CD14-positive monocyte (primary cell): ENCODE measurements around the gene USP30. TPM values are rescaled to one million over a fixed set of nuclear protein-coding genes. Genes with fewer than 3 reads are reported as not detected.
A peak's percentile ranks its signal among the peaks of the same experiment; 100 is the strongest.

Experiments
- DNase-seq, 3 donors: peaks; one replicate each; pipeline ENCODE4 v3.0.0-alpha.2; 2011 to 2022
- H2AFZ ChIP-seq: 2 replicates; pipeline ENCODE4 v1.6.0; 2012; ENCODE audit warnings: mild to moderate bottlenecking, low read depth, low read length, inconsistent platforms; ENCODE audit not compliant: insufficient read depth, poor library complexity, severe bottlenecking
- H3K27ac ChIP-seq, 2 donors: 1 replicate in 1 of 2; 2 replicates in 1 of 2; pipeline ENCODE4 v1.5.1; 2012 to 2013; ENCODE audit warnings: low read length in 2 of 2, control low read depth in 1 of 2, inconsistent platforms in 1 of 2, low read depth in 1 of 2, mild to moderate bottlenecking in 1 of 2
- H3K27me3 ChIP-seq, 2 donors: one replicate each; pipeline versions ENCODE4 v1.6.0 to v1.6.1; 2011 to 2013; ENCODE audit warnings: low read length in 2 of 2; ENCODE audit not compliant: control insufficient read depth in 2 of 2, insufficient read depth in 2 of 2
- H3K36me3 ChIP-seq, 2 donors: replicated peaks in 1 of 2; 1 replicate in 1 of 2; 2 replicates in 1 of 2; pipeline versions ENCODE4 v1.5.1 to v1.6.1; 2012 to 2013; ENCODE audit warnings: low read length in 2 of 2, control low read depth in 1 of 2, inconsistent platforms in 1 of 2, mild to moderate bottlenecking in 1 of 2; ENCODE audit not compliant: insufficient read depth in 2 of 2, control insufficient read depth in 1 of 2
- H3K4me1 ChIP-seq, 2 donors: 1 replicate in 1 of 2; 2 replicates in 1 of 2; pipeline versions ENCODE4 v1.5.1 to v1.6.1; 2012 to 2013; ENCODE audit warnings: low read length in 2 of 2, control low read depth in 1 of 2, inconsistent platforms in 1 of 2, mild to moderate bottlenecking in 1 of 2, moderate library complexity in 1 of 2; ENCODE audit not compliant: insufficient read depth in 2 of 2, control insufficient read depth in 1 of 2
- H3K4me2 ChIP-seq: replicated peaks from 2 replicates; pipeline ENCODE3; 2012; ENCODE audit warnings: low read length, moderate library complexity, mild to moderate bottlenecking; ENCODE audit not compliant: poor library complexity, severe bottlenecking; ENCODE audit errors: extremely low read depth
- H3K4me3 ChIP-seq, 3 experiments: fragments of 200-600 bp in 1 of 3; sonication (generic) in 1 of 3; replicated peaks in 1 of 3; 1 replicate in 2 of 3; 2 replicates in 1 of 3; pipeline ENCODE4 v1.5.1; 2011 to 2013; ENCODE audit warnings: low read length in 3 of 3, mild to moderate bottlenecking in 3 of 3, control low read depth in 2 of 3, low read depth in 2 of 3, inconsistent platforms in 1 of 3, moderate library complexity in 1 of 3
- H3K79me2 ChIP-seq: 2 replicates; pipeline ENCODE4 v1.6.0; 2012; ENCODE audit warnings: mild to moderate bottlenecking, control low read depth, inconsistent platforms, low read length, moderate library complexity; ENCODE audit not compliant: insufficient read depth
- H3K9ac ChIP-seq: 2 replicates; pipeline ENCODE4 v1.6.0; 2017; ENCODE audit warnings: low read length, mild to moderate bottlenecking; ENCODE audit not compliant: insufficient read depth, poor library complexity, severe bottlenecking
- H3K9me3 ChIP-seq, 2 donors: replicated peaks in 1 of 2; 1 replicate in 1 of 2; 2 replicates in 1 of 2; pipeline versions ENCODE4 v1.5.1 to v1.6.1; 2012 to 2013; ENCODE audit warnings: low read length in 2 of 2, control low read depth in 1 of 2; ENCODE audit not compliant: control insufficient read depth in 1 of 2, insufficient read depth in 1 of 2
- H4K20me1 ChIP-seq: 2 replicates; pipeline ENCODE4 v1.6.0; 2012; ENCODE audit warnings: mild to moderate bottlenecking, low read length, control low read depth, moderate library complexity; ENCODE audit not compliant: insufficient read depth
- H3K27ac Mint-ChIP-seq, 7 donors: one replicate each; pipeline ENCODE4 v1.8.0; 2020; ENCODE audit warnings: mild to moderate bottlenecking in 7 of 7, mixed read lengths in 7 of 7, moderate library complexity in 6 of 7, inconsistent platforms in 2 of 7
- H3K27me3 Mint-ChIP-seq, 3 donors: one replicate each; pipeline ENCODE4 v1.8.0; 2021 to 2022; ENCODE audit warnings: low read depth in 3 of 3, mild to moderate bottlenecking in 3 of 3, mixed read lengths in 3 of 3, moderate library complexity in 3 of 3, inconsistent platforms in 1 of 3
- H3K36me3 Mint-ChIP-seq, 2 donors: one replicate each; pipeline ENCODE4 v1.8.0; 2020; ENCODE audit warnings: mixed read lengths in 2 of 2, inconsistent platforms in 1 of 2, mild to moderate bottlenecking in 1 of 2
- H3K4me1 Mint-ChIP-seq: one replicate; pipeline ENCODE4 v1.8.0; 2020; ENCODE audit warnings: mild to moderate bottlenecking, mixed read lengths
- H3K4me3 Mint-ChIP-seq, 2 donors: one replicate each; pipeline ENCODE4 v1.8.0; 2020; ENCODE audit warnings: mild to moderate bottlenecking in 2 of 2, mixed read lengths in 2 of 2, moderate library complexity in 1 of 2
- H3K9me3 Mint-ChIP-seq, 7 donors: one replicate each; pipeline ENCODE4 v1.8.0; 2020 to 2022; ENCODE audit warnings: mixed read lengths in 7 of 7, mild to moderate bottlenecking in 6 of 7, moderate library complexity in 6 of 7, inconsistent platforms in 2 of 7
- WGBS: methylation state at CpG from one replicate; pipeline ENCODE4 v1.1.5; 2013; ENCODE audit warnings: missing lambda C conversion rate; ENCODE audit not compliant: insufficient coverage; 5-methylcytosine and 5-hydroxymethylcytosine counted together
- intact Hi-C, 2 donors: fragments of 100-400 bp; cut with micrococcal nuclease; formaldehyde crosslinking; loops; one replicate each; pipeline versions ENCODE4 v1.15.0 to v1.15.1; 2023
- polyA plus RNA-seq, 3 donors: library from polyadenylated mRNA; depleted of rRNA in 1 of 3; unstranded in 2 of 3; stranded (reverse) in 1 of 3; fragments of 300-500 nt in 2 of 3; fragments of >200 nt in 1 of 3; fragmentation: Illumina TruSeq in 2 of 3; gene quantifications; 1 replicate in 2 of 3; 2 replicates in 1 of 3; pipeline ENCODE4 v1.2.3, GENCODE V29; 2012 to 2021
- TF ChIP-seq, protein P1 (sequence below): fragments of 200-600 bp; IDR thresholded peaks from one replicate; pipeline ENCODE4 v1.8.0; 2022; ENCODE audit warnings: antibody characterized with exemption, mild to moderate bottlenecking

The USP30 gene
- polyA plus RNA-seq, 3 donors, result 4.5 to 8.2 (median 6.8) TPM

- no peak overlapping the region for H3K4me3 ChIP-seq
- TF ChIP-seq, protein P1, sequence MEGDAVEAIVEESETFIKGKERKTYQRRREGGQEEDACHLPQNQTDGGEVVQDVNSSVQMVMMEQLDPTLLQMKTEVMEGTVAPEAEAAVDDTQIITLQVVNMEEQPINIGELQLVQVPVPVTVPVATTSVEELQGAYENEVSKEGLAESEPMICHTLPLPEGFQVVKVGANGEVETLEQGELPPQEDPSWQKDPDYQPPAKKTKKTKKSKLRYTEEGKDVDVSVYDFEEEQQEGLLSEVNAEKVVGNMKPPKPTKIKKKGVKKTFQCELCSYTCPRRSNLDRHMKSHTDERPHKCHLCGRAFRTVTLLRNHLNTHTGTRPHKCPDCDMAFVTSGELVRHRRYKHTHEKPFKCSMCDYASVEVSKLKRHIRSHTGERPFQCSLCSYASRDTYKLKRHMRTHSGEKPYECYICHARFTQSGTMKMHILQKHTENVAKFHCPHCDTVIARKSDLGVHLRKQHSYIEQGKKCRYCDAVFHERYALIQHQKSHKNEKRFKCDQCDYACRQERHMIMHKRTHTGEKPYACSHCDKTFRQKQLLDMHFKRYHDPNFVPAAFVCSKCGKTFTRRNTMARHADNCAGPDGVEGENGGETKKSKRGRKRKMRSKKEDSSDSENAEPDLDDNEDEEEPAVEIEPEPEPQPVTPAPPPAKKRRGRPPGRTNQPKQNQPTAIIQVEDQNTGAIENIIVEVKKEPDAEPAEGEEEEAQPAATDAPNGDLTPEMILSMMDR, result no peak
- 100% methylated on average over 1 of the region's 1 CpG for WGBS
- no peaks in the 10 kb centered on the region for H3K27me3 ChIP-seq
- intact Hi-C loops, result no loop called here
- H3K36me3 Mint-ChIP-seq, result peaks cover 37 to 46% of the 10 kb centered on the region in 2 donors
- no peak overlapping the region for H3K4me3 Mint-ChIP-seq
- H3K27ac ChIP-seq, result no peak overlapping the region
- H3K9me3 Mint-ChIP-seq, result peaks cover 0 to 4% (median 1%) of the 10 kb centered on the region in 7 donors
- H3K9me3 ChIP-seq, result no peaks in the 10 kb centered on the region
- no peak overlapping the region for H2AFZ ChIP-seq
- H3K27ac Mint-ChIP-seq, result no peak overlapping the region
- H3K36me3 ChIP-seq, result peaks cover 21 to 43% of the 10 kb centered on the region in 2 donors
- no peaks in the 10 kb centered on the region for H3K79me2 ChIP-seq
- no peak overlapping the region for H3K9ac ChIP-seq
- H3K4me1 ChIP-seq, result no peaks in the 10 kb centered on the region
- H3K27me3 Mint-ChIP-seq, result peaks cover 0 to 2% (median 1%) of the 10 kb centered on the region in 3 donors
- H3K4me2 ChIP-seq, result no peak overlapping the region
- no peaks in the 10 kb centered on the region for H3K4me1 Mint-ChIP-seq
- H4K20me1 ChIP-seq, result no peaks in the 10 kb centered on the region
- no peak for DNase-seq
Observed at GRCh38 chr12:109065853-109066193, 13.4 kb downstream of the USP30 start.

DNA sequence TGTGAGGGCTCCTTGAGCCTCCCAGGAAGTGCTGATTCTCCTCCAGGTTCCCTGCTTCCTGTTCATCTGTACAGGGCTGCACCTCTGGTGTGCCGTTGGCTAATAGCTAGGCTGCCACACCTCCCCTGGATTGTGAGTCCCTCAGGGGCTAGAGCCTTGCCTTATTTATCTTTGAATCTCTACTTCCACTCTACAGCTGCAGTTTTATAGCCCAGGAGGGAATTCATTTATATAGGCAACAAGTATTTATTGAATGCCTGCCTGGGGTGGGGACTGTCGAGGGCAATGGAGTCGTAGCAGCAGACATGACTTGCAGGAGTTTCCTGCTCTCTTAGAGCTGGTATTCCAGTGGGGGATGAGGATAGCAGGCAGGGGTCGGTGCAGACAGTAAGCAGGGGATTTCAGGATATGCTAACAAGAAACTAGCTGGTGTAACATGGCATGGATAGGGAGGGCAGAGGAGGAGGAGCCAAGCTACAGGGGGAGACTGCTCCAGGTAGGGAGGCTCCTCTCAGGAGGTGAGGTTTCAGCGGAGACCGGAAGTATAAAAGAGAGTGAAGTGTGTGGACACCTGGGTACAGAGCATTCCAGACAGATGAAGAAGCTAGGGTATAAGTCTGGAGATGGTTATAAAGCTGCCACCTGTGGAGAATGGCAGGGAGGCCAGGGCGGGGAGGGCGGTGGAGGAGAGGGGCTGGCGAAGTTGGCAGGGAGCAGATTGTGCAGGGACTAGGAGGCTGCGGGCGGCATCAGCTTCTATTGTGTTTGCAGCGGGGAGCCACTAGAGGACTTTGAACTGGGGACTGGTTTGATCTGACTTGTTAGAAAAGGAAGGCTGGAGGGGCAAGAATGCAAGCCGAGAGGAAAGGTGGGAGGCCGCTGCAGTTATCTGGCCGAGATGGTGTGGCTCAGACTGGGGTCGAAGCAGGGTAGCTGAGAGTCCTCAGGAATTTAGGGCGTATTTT lies 17.2 kb downstream of the USP30 start:
- Mint-ChIP-seq H3K9me3 (peaks cover 0 to under 1% (median 0%) of the 10 kb centered on the region in 7 donors), H3K4me1 (no peaks in the 10 kb centered on the region), H3K36me3 (peaks cover 56 to 68% of the 10 kb centered on the region in 2 donors), H3K27me3 (peaks cover 0 to 2% (median 0%) of the 10 kb centered on the region in 3 donors), H3K27ac (peak overlapping the region in 2 of 7 donors; percentile 64), H3K4me3 (peak overlapping the region in 1 of 2 donors; percentile 42)
- Histone ChIP-seq H3K4me3 (no peak overlapping the region), H3K9ac (no peak overlapping the region), H3K4me2 (no peak overlapping the region), H3K27me3 (no peaks in the 10 kb centered on the region), H3K79me2 (no peaks in the 10 kb centered on the region), H3K4me1 (no peaks in the 10 kb centered on the region), H3K9me3 (no peaks in the 10 kb centered on the region), H3K36me3 (peaks cover 44 to 72% of the 10 kb centered on the region in 2 donors), H3K27ac (no peak overlapping the region), H4K20me1 (no peaks in the 10 kb centered on the region), H2AFZ (no peak overlapping the region)
- intact Hi-C loops, result no loop called here
- no peak for DNase-seq
- TF ChIP-seq, protein P1, result no peak
- 99% methylated on average over 17 of the region's 17 CpGs for WGBS
